KG1 (cell line): ENCODE measurements around the gene AGT.

Experiments used
- DNase-seq: peaks from one replicate; lab custom pipeline; 2025; lab: John Stamatoyannopoulos, UW

Gene AGT

DNA sequence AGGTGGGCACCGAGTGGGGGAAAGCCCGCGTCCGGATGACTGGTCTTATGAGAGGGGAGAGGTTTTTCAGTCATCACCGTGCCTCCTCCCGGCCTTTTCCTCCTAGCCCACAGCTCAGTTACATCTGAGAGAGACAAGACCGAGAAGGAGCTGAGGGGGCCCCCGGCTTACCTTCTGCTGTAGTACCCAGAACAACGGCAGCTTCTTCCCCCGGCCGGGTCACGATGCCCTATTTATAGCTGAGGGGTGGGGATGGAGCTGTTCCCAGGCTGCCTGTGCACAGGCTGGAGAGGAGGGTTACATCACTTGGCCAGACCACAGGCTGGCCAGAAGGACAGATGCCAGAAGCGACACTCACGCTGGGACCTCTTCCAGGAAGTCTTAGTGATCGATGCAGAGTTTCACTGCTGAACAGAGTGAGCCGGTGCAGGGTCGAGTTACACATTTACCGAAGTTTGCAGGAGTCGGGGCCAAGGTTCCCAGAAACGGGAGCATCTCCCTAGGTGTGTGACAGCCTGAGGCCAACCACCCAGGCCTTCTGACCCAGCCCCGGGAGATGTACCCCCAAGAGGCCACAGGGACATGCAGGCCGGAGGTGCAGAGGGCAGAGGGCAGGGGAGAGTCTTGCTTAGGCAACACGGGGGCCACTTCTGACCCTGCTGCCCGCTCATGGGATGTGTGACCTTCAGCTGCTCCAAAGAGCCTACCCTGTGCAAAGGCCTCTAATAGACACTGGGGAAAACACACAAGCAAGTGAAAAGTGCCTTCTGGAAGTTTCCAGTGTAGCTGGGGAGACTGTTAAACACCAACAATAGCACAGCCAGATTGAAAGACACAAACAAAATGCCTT lies at the start of gene AGT:
TSS of gene AGT (minus strand) at position 208 of the 850 bp plus-strand sequence. CDS start 3,299 bp downstream, outside the sequence.
- no peak for DNase-seq

DNA sequence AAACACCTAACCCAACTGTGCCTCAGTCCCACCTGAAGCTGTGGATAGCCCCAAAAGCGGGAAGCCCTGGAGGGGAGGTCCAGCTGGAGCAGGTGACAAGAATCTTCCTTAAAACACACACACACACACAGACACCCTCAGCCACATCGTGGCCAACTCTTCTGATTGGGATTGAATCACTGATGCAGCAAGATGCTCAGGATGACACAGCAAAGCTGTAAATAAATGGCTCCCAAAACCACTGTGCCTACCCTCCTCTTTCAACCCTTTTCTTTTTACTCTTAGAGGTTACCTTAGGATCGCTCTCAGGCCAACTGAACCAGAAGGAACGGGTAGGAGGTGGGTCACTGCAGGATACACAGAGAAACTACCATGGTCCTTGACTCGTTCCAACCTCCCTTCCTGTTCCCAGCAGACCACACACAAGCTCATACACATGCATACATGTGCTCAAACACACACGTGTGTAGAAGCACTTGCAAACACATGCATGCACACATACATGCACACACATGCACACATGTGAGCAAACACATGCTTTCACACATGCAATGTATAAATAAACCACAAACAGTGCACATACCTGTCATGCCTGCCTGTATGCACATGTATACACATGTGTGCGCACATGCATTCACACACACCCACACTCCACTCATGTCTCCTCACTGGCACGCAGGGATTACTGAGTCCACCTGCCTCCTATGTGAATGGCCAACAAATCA lies 47.7 kb upstream of the AGT start:
- DNase-seq, result no peak

DNA sequence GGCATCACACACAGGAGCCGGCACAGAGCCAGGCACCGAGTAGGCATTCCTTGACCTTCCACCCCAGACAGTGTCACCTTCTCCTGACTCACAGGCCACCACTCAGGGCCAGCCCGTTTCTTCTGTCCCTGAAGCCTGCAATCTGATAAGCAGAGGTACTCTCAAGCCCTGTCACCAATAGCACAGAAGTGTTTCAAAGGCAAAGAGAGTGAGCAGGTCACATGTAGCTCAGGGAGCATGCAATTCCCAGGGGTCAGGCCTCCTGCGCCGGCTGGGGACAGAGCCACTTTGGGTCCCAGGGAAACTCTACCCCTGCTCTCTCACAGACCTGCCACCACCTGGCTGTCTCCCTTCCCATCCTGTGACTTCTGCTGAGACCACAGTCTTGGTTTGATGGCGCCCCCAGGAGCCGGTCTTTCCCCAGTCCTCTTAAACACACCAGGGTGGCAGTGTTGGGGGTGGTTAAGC lies 46.5 kb upstream of the AGT start:
- no peak for DNase-seq

DNA sequence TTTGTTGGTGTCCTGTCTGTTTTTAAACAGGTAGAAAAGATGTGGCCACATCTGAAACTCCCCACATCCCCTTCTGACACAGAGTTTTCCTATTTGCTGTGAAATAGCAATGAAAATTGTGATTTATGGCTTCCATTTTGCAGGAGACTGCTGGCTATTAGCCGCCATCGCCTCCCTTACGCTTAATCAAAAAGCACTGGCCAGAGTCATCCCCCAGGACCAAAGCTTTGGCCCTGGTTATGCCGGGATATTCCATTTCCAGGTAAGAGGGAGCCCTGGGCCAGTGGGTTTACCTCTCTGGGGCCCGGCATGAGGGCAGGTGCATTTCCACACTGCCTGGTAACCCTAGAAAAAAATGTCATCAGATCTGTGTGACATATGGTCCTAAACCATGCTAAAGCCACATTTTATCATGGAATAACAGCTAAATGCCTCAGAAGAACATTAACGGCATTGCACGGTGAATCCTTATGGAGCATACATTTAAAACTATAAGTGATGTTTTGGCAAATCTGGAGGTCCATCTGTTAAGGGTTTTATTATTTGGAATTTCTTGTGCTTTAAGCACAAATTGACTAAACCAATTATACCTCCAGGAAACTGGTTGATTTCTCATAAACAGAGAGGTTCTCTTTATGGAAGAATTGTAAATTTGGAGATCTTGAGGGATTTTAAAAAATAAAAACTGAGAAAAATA lies 45.6 kb upstream of the AGT start:
- no peak for DNase-seq

DNA sequence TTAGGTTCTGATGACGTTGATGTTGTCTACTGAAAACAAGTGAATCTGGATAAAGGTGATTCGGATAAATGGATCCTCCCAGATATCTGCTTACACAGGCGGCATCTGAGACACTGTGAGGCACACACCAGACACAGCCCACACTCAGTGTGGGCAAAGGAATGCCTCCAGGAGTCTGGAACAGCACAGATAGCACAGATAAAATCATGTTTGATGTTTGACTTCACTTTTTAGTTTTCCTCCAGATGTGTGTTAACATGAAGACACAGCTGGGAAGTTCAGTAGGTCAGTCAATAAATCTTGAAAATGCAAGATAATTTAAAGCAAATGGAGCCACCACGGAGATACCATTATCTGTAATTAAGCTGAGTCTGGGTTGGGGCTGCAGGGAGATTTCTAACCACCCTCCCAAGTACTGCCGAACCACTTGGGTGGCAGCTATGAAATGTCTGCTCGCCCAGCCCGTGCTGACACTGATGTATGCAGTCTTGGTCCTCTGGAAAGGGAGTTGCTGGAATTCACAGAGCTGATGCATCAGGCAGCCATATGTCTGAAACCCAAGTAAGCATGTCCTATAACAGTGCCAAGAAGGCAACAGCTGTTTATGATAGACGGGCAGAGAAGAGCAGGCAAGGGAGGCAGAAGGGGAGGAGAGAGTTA lies 44.9 kb upstream of the AGT start:
- no peak for DNase-seq

DNA sequence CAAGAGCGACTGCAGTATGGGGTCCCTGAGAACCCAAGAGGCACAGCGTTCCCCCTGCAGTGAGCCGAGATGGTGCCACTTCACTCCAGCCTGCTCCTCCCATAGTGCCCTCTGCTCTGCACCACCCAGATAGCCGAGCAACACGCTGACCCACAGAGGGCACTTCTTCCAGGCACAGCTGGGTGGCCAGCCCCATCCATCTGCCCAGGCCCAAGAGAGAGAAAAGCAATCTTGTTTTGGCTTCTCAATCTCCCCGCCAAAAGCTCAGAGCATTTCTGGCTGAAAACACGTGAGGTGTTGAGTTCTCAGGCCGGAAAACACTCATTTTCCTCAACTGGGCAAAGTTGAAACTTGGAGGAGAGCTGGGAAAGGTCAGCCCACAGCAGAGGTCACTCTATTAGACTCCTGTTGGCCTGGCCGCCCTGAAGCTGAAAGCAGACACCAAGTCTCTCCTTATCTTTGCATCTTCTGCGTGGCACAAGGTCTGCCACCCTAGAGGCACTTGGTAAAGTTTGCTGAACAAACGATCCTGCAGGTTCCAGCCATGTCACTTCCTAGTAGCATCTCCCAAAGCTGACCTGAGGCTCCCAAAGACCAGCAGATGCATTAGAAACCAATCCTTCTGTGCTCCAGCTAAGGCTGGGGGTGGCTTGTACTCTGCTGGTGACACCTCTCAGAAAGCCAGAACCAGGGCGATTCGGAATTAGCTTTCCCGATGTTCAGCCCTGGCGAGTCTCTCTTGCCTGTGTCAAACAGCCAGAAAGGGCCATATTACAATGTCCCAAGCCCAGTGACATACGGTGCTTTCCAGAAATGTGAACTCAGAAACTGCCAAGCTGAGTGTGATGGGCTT lies 44.2 kb upstream of the AGT start:
- DNase-seq, result no peak

DNA sequence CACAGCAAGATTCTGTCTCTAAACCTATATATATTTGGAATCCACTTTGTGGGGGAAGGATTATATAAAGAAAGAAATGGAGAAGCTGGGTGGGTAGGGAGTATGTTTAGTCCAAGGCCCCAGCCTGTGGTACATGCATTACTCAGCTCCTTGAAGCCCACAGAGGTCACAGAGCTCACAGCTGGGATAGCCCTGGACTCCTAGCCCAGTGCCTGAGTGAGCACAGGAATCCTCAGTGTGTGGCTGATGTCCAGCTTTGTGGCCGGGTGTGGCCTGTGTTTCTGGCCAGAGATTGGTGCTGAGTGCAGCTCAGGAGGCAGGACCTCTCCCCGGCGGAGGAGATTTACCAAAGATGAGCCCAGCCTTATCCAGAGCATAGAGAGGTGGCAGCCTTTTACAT lies 40.9 kb upstream of the AGT start:
- no peak for DNase-seq

DNA sequence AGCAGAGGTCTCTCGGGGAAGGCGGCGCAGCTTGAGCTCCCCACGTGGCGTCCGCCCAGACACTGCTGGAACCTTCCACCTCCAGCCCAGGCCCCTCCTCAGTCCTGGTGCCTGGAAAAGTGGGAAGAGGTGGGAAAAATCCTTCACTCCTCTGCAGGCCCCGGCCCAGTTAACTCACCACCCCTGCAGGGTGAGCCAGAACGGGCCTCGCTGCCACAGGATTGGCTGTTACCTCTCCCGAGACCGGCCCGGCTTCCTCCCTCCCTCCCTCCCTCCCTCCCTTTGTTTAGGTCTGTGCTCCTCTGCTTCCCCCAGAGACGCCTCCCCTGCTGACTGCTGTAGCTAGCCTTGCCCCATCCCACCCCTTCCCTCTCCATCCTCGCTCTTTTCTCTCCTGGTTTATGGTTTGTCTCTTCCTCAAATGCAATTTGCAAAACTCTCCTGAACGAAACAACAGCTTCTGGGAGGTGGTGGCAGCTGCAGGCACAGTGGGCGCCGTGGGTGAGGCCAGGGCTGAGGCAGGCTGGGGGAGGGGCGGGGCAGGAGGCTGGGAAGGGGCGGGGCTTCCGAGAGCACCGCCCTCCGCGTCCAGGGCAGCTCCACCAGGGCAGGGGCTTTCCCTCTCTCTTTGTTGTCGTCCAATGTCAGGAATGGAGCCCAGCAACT lies 39.8 kb upstream of the AGT start:
- no peak for DNase-seq

DNA sequence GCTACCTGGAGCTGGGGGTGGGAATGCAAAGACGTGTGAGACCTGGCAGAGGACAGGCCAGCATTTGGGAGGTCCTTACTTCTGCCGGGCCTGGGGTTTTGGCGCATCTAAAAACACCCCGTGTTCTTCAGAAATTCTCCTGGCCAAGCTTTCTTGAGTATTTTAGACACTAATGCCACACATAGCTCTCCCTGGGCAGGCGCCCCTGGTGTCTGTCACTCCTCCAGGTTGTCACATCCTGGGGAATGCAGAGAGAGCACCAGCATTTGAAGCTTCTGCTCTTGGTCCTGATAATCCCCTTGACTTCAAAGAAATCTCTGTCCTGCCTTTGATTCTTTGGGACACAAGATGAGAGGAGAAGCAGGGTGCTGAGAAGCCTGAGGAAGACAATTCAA lies 39.3 kb upstream of the AGT start:
- no peak for DNase-seq

DNA sequence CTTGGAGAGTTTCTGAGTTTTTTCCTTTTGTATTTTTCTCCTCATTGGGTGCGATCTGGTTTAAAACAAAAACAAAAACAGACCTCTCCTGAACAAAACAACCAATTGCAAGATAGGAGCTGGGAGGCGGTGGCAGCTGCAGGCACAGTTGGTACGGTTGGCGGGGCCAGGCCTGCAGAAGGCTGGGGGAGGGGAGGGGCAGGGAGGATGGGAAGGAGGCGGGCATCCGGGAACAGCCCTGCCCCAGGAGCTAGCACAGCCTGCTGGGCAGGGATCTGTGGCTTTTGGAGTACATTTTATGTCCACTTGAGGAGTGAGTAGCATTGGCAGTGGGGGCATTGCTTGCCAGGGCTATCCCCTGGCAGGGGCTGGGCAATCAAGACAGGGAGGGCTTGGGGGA lies 38.5 kb upstream of the AGT start:
- DNase-seq, result no peak

DNA sequence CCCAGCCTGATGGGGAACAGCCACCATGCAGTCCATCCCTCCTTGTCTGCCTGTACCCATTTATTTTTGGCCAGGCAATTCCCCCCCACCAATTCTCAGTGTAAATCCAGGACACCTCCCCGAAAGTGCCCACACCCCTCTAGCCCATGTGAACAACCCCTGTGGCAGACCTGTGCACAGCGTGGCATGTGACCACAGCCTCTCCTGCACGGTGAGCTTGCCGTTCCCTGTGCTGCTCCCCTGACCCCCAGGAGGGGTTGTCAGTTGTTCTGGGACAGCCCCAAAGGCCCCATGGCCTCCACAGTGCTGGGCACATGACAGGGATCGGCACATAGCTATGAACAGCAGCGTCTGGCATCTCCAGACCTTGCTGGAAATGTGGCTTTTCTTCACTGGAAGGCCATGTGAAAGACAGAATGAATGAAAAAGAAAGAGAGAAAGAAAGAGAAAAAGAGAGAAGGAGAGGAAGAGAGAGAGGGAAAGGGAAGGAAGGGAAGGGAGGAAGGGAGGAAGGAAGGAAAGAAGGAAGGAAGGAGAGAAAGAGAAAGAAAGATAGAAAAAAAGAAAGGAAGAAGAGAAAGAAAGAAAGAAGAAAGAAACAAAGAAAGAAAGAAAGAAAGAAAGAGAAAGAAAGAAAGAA lies 37.2 kb upstream of the AGT start:
- DNase-seq, result no peak

DNA sequence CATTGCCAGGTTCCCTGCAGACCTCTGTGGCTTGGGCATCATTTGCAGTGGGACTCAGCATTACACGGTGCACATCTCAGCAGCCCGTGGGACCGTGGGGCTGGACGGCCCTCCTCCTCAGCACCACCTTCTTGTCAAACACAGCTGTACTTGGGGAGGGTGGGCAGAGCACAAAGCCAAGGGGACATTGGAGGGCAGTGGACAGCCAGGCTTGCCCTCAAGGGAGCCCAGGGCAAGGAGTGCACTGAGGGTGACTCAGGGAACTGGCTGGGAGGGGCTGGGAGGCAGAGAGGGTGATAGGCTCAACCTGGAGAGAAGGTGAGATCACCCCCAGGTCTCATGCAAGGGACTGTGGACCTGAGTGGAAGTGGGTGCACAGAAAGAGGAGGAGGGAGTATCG lies 36.7 kb upstream of the AGT start:
- DNase-seq, result no peak

DNA sequence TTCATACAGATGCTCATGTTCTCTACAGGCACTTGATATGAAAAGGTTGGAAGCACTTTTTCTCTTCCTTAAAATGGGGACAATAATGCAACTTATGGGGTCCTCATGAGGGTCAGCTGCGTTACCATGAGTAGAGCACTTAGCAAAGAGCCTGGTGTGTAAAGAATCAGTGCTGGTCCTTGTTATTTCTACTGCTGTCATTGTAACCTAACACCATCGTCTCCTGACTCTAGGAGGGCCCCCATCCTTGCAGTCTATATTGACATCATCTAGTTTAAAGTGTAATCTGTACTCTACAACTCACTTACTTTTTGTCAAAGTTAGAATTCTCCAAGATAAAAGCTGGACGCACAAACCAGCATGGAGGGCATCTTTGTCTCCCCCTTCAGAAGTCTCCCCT lies 35.7 kb upstream of the AGT start:
- DNase-seq, result no peak

DNA sequence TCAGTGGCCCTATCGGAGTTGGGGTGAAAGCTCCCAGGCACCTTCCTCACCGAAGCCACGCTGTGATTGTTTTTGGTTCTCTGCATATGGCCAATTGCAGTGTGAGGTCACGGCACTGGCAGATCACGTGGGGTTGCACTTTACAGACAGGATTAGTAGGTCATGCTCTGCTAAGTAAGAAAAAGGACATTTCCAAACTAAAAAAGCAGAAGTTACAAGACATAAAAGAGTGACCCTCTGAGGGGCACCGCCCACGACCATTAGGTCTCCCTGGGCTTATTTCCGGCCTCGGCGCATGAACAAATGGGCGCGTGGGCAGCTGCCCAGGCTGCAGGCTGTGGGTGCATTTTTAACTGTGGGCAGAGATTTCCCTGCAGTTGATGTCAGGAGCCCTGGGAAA lies 35.2 kb upstream of the AGT start:
- DNase-seq, result no peak

DNA sequence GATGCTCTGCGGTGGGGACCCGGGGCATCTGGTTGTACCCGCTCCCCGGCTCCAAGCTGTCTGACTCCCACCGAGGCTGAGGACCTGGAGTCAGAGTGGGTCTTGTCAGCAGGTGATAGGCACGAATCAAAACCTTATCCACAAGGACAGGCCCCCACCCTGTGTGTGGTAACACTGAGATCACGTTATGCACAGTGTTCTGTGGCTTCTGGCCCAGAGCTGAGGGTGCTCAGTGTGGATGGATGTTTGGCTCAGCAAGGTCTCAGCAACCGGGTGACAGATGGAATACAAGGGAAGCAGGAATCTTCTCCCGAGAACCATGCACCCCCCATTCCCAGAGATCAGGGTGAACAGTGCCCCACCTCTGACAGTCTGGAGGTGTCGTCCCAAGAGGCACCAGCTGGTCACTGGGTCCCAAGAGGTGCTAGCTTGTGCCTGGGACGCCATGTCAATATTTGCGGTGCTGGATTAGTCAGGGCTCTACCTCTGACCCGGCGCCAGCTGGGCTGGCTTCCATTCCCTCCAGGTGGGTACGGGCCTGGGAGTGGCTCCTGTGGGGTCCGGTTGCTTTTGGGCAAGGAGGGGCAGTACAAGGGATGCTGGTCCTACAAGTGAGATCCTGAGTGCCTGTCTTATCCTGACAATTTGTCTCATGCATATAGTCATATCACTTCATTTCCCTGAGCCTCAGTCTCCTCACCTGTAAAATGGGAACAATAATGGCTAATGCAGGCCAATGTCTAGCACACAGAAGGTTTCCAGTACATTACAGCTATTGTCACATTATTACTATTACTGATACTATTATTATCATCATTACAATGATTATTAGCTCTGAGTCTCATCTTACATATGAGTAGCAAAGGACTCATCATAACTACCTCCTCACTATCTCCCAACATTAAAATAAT lies 34.2 kb upstream of the AGT start:
- no peak for DNase-seq

DNA sequence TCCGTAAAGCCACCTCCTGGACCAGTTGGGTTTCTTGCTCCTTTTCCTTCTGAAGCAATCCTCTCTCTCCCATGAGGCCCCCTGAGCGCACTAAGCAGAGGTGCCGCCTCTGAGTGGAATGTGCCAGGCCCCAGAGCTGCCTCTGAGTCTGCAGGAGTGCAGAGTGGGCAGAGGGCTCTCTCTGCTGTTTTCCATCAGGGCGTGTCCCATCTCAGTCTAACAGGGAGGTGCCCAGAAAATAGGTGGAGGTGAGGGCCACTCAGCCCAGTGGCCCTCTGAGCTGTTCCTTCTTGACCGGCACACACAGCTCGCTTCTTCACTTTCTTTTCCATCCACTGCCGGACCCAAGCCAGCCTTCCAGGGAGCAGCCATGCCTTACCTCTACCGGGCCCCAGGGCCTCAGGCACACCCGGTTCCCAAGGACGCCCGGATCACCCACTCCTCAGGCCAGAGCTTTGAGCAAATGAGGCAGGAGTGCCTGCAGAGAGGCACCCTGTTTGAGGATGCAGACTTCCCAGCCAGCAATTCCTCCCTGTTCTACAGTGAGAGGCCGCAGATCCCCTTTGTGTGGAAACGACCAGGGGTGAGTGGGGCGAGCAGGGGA lies 33.3 kb upstream of the AGT start, which contains the start of gene CAPN9:
TSS of gene CAPN9 (plus strand) at position 262 of the 604 bp plus-strand sequence. CDS start at position 371, 109 bp downstream.
- DNase-seq, result no peak

DNA sequence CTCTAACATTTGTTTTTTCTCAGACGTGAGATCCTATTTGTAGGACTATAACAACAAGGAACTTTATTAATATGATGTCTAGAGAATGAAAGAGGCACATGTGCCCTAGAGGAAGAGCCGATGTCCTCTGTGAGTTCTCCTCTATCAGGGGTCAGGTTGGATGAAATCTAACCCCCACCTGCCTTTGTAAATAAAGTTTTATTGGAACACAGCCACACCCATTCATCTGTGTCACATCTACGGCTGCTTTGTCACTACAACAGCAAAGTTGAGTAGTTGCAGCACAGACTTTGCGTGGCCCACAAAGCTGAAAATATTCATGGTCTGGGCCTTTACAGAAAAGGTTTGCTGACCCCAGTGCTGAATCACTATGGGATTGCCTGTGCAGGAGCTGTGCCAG lies 32.7 kb upstream of the AGT start:
- no peak for DNase-seq

DNA sequence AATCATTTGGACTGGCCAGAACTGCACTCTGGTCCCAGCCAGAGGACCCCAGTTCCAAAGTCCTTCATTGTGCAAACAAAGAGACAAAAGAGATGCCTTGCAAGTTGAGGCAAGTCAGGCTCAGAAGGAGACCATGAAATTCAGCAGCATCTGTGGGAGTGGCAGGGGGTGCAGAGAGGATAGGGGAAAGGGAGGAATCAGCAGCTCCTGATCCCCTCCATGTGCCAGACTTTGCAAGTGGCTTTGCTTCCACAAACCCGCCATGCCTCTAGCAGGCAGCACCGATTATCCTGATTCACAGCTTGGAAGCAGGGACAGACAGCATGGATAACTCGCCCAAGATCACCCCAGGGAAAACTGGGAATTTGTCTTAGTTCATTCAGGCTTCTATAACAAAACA lies 31.1 kb upstream of the AGT start:
- no peak for DNase-seq

DNA sequence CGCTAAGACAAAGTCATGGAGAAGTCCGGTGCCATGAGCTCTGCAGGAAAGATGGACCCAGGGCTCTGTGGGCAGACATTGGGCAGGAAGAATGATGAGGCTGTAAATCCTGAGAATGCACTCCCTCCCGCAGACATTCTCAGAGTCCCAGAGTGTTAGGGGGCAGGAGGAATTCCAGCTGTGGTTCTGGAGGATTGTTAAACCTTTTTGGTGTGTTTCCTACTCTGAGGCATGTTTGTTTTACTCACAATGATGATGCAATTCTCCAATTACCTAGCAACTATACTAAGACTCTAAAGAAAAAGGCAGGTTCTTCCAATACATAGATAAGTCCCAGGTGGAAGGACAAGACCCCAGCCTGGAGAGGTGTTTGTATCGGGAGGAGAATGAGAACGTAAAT lies 30.5 kb upstream of the AGT start:
- no peak for DNase-seq
